ENCODE results near the gene CX3CR1. TPM values are rescaled to one million over a fixed set of nuclear protein-coding genes. Genes with fewer than 3 reads are reported as not detected.

CX3CR1 gene
- total and polyA plus RNA-seq, 7 donors, result 0.03 to 1.9 (median 0.55) TPM

DNA sequence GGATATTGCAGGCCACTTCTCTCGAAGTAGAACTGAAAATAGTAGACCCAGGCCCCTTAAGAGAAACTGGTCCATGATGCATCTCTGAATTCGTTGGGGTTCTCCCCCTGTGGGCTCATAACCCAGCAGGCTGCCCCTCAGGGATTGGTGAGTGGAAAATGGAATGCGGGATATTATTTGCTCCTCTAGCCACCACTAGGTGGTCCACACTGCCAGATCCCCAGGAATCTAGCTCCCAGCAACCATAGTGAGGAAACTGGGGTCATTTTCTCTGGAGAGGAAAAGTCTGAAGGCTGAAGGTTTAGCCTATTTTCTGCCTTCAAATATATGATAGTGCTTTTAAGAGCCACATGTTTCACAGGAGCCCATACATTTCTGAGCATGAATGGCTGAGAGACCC is 6.7 kb downstream of the CX3CR1 start:
- intact Hi-C loops (cut with DNase I), result no loop called here
- no peak overlapping the region for H3K27ac ChIP-seq

GRCh38 chr3:39272191-39272590 is 7.6 kb downstream of the CX3CR1 start:
- TF ChIP-seq, protein P1, sequence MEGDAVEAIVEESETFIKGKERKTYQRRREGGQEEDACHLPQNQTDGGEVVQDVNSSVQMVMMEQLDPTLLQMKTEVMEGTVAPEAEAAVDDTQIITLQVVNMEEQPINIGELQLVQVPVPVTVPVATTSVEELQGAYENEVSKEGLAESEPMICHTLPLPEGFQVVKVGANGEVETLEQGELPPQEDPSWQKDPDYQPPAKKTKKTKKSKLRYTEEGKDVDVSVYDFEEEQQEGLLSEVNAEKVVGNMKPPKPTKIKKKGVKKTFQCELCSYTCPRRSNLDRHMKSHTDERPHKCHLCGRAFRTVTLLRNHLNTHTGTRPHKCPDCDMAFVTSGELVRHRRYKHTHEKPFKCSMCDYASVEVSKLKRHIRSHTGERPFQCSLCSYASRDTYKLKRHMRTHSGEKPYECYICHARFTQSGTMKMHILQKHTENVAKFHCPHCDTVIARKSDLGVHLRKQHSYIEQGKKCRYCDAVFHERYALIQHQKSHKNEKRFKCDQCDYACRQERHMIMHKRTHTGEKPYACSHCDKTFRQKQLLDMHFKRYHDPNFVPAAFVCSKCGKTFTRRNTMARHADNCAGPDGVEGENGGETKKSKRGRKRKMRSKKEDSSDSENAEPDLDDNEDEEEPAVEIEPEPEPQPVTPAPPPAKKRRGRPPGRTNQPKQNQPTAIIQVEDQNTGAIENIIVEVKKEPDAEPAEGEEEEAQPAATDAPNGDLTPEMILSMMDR (IDR thresholded peaks at IDR 0.05), result no peak
- Histone ChIP-seq H3K4me1 (no peaks in the 10 kb centered on the region), H3K4me3 (no peak overlapping the region), H3K27me3 (ENCODE audit: insufficient read depth in 3 of 3, low read length in 2 of 3) (no peaks in the 10 kb centered on the region), H3K9me3 (no peaks in the 10 kb centered on the region), H3K36me3 (ENCODE audit: insufficient read depth in 1 of 2, low read depth in 1 of 2) (no peaks in the 10 kb centered on the region), H3K27ac (no peak overlapping the region)
- DNase-seq (no peak), ATAC-seq (no peak)
- 55 to 71% (median 65%) methylated on average over 2 of the region's 2 CpGs for whole genome bisulfite sequencing, 3 donors
- intact Hi-C loops (cut with DNase I), result no loop called here

More for the DNA sequence above, 6.7 kb downstream of the CX3CR1 start:
- TF ChIP-seq, protein P1 (IDR thresholded peaks at IDR 0.05), result no peak
- Histone ChIP-seq H3K9me3 (no peaks in the 10 kb centered on the region), H3K27me3 (ENCODE audit: insufficient read depth in 3 of 3, low read length in 2 of 3) (no peaks in the 10 kb centered on the region), H3K4me3 (no peak overlapping the region), H3K36me3 (ENCODE audit: insufficient read depth in 1 of 2, low read depth in 1 of 2) (no peaks in the 10 kb centered on the region), H3K4me1 (no peaks in the 10 kb centered on the region)
- DNase-seq (no peak), ATAC-seq (no peak)
- 53 to 62% (median 56%) methylated on average over 3 of the region's 3 CpGs for WGBS, 3 donors

DNA sequence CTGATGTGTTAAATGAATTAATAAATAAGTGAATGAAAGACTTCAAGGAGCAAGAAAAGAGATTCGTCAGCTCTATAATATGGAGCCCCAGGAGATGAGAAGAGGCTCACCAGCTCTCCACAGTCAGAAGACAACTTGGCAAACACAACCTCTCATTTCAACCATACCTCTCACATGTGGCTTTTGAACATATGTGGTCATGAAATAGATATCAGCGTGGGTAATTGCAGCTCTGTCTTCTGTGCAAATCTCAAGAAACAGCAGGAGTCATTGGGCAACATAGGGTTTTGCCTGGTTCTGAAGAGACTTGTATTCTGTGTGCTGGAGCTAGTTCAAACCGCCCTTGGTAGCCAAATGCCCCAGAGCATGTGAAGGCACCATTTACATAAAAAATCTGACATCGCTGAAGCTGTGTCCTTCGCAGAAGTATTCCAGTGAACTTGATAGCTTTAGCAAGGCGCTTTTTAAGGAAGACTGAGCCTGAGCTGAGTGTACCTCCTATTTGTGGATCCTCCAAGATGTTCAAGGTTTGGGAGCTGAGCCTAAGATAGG is 8.4 kb downstream of the CX3CR1 start:
- intact Hi-C loops (cut with DNase I), result no loop called here

GRCh38 chr3:39269528-39269927 is 10.3 kb downstream of the CX3CR1 start:
- 83 to 88% (median 84%) methylated on average over 4 of the region's 4 CpGs for WGBS, 3 donors

More for the DNA sequence above, 8.4 kb downstream of the CX3CR1 start:
- DNase-seq (no peak), ATAC-seq (no peak)
- Histone ChIP-seq H3K27me3 (ENCODE audit: insufficient read depth in 3 of 3, low read length in 2 of 3) (no peaks in the 10 kb centered on the region), H3K36me3 (ENCODE audit: insufficient read depth in 1 of 2, low read depth in 1 of 2) (no peaks in the 10 kb centered on the region), H3K4me3 (no peak overlapping the region), H3K4me1 (no peaks in the 10 kb centered on the region), H3K9me3 (no peaks in the 10 kb centered on the region), H3K27ac (no peak overlapping the region)
- TF ChIP-seq, protein P1 (IDR thresholded peaks at IDR 0.05), result no peak
- 87 to 97% (median 92%) methylated on average over 6 of the region's 6 CpGs for WGBS, 3 donors

More at GRCh38 chr3:39269528-39269927, 10.3 kb downstream of the CX3CR1 start:
- intact Hi-C loops (cut with DNase I), result no loop called here
- no peak for ATAC-seq
- DNase-seq, result no peak
- Histone ChIP-seq H3K27ac (no peak overlapping the region), H3K4me1 (no peaks in the 10 kb centered on the region), H3K4me3 (no peak overlapping the region), H3K9me3 (no peaks in the 10 kb centered on the region), H3K27me3 (ENCODE audit: insufficient read depth in 3 of 3, low read length in 2 of 3) (no peaks in the 10 kb centered on the region), H3K36me3 (ENCODE audit: insufficient read depth in 1 of 2, low read depth in 1 of 2) (no peaks in the 10 kb centered on the region)
- TF ChIP-seq, protein P1 (IDR thresholded peaks at IDR 0.05), result no peak
